Suprapubic skin (tissue), 3 donors: ENCODE data around the gene ESRRB.

ENCODE experiments used
- CTCF ChIP-seq, 2 donors: fragments of 200-600 bp in 1 of 2; fragments of 450-650 bp in 1 of 2; sonication (generic) in 1 of 2; IDR thresholded peaks; one replicate each; pipeline ENCODE4 v1.5.1; 2016 to 2019; ENCODE audit warnings: antibody characterized with exemption in 2 of 2, mild to moderate bottlenecking in 1 of 2, moderate library complexity in 1 of 2
- POLR2A ChIP-seq, 2 donors: fragments of 450-650 bp; IDR thresholded peaks; one replicate each; pipeline ENCODE4 v1.6.1; 2017; ENCODE audit warnings: antibody characterized with exemption in 2 of 2, mild to moderate bottlenecking in 2 of 2, moderate library complexity in 2 of 2

- TF ChIP-seq CTCF (IDR thresholded peaks at IDR 0.05) (no peak), POLR2A (IDR thresholded peaks at IDR 0.05) (no peak)
These were observed 113.7 kb downstream of the ESRRB start for GRCh38 chr14:76489667-76490066.
